GM12873 (cell line): Measurements from ENCODE around the gene ZKSCAN1.

Experiments
- TF ChIP-seq, protein P1 (sequence below): IDR thresholded peaks from 2 replicates; pipeline ENCODE4 v1.5.1; 2012; ENCODE audit warnings: low read depth, mild to moderate bottlenecking, moderate library complexity, low read length, control low read depth; ENCODE audit not compliant: insufficient read depth; ENCODE audit errors: missing control alignments

Gene ZKSCAN1

DNA sequence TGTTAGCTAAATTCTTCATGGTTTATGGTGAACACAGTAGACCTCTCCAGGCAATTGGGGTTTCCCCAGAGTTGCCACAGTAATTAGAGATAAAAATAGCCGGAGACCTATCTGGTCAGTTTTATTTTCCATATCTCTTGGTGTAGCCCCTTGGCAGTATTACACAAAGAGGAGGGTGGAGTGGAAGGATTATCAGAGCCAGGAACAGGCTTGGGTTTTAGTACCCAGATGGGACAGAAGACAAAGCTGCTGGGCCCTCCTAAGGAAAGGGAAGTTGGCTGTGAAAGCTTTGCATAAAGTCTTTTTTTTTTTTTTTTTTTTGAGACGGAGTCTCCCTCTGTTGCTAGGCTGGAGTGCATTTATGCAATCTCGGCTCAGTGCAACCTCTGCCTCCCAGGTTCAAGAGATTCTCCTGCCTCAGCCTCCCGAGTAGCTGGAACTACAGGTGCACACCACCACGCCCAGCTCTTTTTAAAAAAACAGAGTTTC is 43.9 kb downstream of the ZKSCAN1 start:
- TF ChIP-seq, protein P1, sequence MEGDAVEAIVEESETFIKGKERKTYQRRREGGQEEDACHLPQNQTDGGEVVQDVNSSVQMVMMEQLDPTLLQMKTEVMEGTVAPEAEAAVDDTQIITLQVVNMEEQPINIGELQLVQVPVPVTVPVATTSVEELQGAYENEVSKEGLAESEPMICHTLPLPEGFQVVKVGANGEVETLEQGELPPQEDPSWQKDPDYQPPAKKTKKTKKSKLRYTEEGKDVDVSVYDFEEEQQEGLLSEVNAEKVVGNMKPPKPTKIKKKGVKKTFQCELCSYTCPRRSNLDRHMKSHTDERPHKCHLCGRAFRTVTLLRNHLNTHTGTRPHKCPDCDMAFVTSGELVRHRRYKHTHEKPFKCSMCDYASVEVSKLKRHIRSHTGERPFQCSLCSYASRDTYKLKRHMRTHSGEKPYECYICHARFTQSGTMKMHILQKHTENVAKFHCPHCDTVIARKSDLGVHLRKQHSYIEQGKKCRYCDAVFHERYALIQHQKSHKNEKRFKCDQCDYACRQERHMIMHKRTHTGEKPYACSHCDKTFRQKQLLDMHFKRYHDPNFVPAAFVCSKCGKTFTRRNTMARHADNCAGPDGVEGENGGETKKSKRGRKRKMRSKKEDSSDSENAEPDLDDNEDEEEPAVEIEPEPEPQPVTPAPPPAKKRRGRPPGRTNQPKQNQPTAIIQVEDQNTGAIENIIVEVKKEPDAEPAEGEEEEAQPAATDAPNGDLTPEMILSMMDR: no peak

DNA sequence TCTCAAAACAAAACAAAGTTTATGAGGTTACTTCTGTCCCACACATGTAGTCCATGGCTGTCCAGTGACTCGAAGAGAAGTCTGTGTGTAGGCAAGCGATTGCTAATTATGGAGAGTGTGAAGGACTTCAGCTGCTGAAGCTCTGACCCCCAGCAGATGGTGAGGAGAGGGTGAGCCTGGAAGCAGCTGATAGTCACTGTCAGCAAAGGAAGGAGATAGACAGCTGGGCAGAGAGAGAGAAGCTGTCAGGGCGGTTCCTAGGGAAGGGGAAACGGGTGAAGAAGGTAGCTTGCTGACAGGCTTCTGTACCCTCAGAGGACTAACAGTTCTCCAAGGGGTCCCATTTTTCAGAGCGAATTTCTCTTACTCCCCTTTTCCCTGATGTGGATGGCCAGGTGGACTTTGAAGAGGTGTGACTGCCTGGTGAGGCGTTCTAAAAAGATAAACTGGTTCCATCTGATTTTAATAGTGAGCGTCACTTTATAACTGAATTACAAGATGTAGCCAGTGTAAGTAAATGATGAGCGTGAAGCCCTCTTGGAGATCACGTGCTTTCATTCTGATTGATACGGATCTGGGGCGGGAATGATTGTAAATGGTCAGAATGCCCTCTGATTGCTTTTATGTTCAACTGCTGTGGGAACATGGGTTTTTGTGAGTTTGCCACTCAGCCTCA is 46.3 kb downstream of the ZKSCAN1 start:
- TF ChIP-seq, protein P1: no peak

DNA sequence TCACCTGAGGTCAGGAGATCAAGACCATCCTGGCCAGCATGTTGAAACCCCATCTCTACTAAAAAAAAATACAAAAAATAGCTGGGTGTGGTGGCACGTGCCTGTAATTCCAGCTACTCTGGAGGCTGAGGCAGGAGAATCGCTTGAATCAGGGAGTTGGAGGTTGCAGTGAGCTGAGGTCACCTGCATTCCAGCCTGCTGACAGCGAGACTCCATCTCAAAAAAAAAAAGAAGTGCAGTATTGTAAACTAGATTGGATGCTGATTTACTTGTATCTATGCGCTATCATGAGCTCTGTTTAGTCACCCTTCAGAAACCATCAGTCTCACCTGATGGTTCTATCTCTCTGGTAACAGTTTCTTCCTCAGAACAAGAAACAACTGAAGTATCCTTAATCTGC is 48.0 kb downstream of the ZKSCAN1 start:
- TF ChIP-seq, protein P1: no peak

DNA sequence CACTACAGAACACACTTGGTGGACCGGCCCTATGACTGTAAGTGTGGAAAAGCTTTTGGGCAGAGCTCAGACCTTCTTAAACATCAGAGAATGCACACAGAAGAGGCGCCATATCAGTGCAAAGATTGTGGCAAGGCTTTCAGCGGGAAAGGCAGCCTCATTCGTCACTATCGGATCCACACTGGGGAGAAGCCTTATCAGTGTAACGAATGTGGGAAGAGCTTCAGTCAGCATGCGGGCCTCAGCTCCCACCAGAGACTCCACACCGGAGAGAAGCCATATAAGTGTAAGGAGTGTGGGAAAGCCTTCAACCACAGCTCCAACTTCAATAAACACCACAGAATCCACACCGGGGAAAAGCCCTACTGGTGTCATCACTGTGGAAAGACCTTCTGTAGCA is 48.8 kb downstream of the ZKSCAN1 start:
- TF ChIP-seq, protein P1: no peak

DNA sequence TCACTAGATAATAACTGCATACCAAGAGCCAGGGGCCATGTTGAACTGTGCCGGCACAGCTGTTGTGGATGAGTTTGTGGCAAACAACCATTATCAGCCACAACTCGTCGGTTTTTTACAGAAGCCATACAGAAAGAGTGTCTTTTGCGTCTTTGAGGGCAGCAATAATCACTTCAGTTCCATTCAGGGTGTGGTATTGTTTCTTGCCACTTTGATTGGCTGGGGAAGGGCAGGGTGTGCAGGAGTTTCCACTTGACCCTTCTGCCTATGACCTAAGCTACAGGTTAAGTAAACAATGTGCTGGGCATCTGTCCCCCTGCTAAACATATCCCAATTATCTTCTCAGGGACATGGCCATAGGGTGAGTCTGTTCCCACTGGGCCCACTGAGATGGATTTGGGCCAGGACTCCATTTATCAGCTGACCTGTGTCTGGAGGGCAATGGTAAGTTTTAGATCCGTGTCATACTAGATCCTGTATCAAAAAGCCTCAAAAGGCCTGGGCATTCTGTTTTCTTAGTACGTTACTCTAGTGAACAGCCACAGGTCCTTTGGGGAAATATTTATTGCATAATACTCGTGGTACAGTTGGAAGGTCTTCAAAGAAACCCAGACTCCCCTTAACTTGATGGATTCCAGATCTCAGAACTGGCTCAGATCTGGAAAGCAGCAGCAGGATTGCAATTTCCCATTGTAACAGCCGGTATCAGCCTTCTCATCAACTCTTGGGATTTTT is 50.2 kb downstream of the ZKSCAN1 start:
- TF ChIP-seq, protein P1: no peak

DNA sequence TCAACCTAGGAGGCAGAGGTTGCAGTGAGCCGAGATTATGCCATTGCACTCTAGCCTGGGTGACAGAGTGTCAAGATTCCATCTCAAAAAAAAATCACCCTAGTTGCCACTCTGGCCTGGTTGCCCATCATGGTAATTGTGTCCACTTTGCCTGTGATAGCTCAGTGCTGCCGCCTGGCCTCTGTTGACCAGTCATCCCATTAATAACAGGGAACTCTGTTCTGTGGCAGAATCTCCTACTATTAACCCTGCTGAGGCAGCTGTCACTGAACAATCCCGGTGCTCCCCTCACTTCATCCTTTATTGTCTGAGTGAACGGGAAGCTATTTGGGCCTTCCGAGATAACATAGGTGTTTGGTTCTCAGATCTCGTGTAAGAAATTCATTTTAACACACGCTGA is 51.6 kb downstream of the ZKSCAN1 start:
- TF ChIP-seq, protein P1: no peak

DNA sequence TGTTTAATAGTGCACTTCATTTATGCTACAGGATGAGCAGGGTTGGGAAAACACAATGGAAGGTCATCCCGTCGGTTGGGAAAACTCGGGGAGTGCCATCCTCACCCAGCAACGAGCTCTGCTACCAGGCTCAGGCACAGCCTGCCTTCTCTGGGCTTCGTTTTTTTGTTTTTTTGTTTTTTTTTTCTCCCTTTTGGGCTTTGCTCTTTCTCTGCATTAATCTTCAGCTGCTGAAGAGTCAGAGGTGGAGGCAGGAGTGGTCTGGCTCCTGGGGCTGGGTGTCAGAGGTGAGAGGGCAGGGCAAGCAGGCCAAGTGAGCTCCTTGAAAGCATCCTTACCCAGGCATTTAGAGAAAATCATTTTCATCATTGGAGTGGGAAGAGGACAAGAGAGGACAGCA is 54.6 kb downstream of the ZKSCAN1 start:
- TF ChIP-seq, protein P1: no peak
